C4-2B (cell line): ENCODE results near the gene IFNA6.

ENCODE experiments used
- H3K27ac ChIP-seq: fragments of 450-650 bp; 2 replicates; pipeline ENCODE4 v1.5.1; 2017
- CTCF ChIP-seq: fragments of 450-650 bp; conservative IDR thresholded peaks from 2 replicates; pipeline ENCODE4 v1.5.1; 2017; ENCODE audit warnings: mild to moderate bottlenecking
- ZFX ChIP-seq: fragments of 450-650 bp; IDR thresholded peaks from 2 replicates; pipeline ENCODE4 v1.6.1; 2017

Gene IFNA6

GRCh38 chr9:21322911-21323461, 27.7 kb downstream of the IFNA6 start:
- TF ChIP-seq ZFX (no peak), CTCF (no peak)
- H3K27ac ChIP-seq = no peak overlapping the region

- H3K27ac ChIP-seq = no peak overlapping the region
- TF ChIP-seq CTCF (no peak), ZFX (no peak)
Measured at GRCh38 chr9:21320465-21320864, 30.2 kb downstream of the IFNA6 start.

GRCh38 chr9:21317956-21318923, 32.4 kb downstream of the IFNA6 start:
- TF ChIP-seq ZFX (no peak), CTCF (peak; percentile 90)

GRCh38 chr9:21316860-21317259, 33.8 kb downstream of the IFNA6 start:
- TF ChIP-seq ZFX = no peak
- TF ChIP-seq CTCF = no peak
- H3K27ac ChIP-seq = no peak overlapping the region

More at GRCh38 chr9:21317956-21318923, 32.4 kb downstream of the IFNA6 start:
- H3K27ac ChIP-seq = no peak overlapping the region

- TF ChIP-seq CTCF = no peak
- no peak for TF ChIP-seq ZFX
- H3K27ac ChIP-seq = peak overlapping the region; percentile 24; the same call in 1 of the 2 replicates
Measured at GRCh38 chr9:21316032-21316842, 34.5 kb downstream of the IFNA6 start.

- H3K27ac ChIP-seq = no peak overlapping the region
- TF ChIP-seq CTCF (no peak), ZFX (no peak)
Measured at GRCh38 chr9:21314152-21314551, 36.5 kb downstream of the IFNA6 start.
